ENCODE measurements around the gene UTP25. TPM values are rescaled to one million over a fixed set of nuclear protein-coding genes. Genes with fewer than 3 reads are reported as not detected.
A peak's percentile ranks its signal among the peaks of the same experiment; 100 is the strongest.

UTP25 gene
- total and polyA plus RNA-seq, 2 donors (not counting 3 experiments of a cell fraction or from before 2014, with no cell fraction given): 6.6 to 11.7 TPM

DNA sequence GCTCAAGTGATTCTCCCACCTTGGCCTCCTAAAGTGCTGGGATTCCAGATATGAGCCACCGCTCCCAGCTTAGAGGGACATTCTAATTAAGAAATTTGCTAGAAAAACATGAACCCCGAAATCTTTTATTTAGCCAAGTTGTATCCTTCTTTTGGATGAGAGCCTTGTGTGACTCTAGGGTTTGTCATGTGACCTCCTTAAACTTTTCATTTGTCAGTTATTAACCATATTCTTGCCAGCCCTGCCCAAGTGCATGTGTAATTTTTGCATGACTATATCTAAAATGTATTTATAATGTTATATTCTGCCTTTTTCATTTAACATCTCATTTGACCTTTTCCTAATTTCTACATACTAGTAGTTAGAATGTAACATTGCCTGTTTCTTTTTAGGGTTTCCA is 1.9 kb downstream of the UTP25 start:
- dilution Hi-C loops (cut with MboI; ENCODE audit: extremely low pct_ligation_motif_present, low sequenced_read_pairs): loop anchor here (25.0 kb wide), 1 partner anchor 533 kb away; no protein-coding TSS in a partner anchor
- peaks cover 14% of the 10 kb centered on the region for H3K79me2 ChIP-seq (ENCODE audit: control insufficient read depth, insufficient read depth, low read length)
- H3K9me1 ChIP-seq (replicated peaks; ENCODE audit: control insufficient read depth, extremely low read depth, insufficient read depth, low read length): no peaks in the 10 kb centered on the region
- H3K9ac ChIP-seq (replicated peaks; ENCODE audit: extremely low read depth, insufficient read depth, low read length): no peak overlapping the region
- DNase-seq (ENCODE audit: low read depth, low spot score): no peak
- H3K9me3 ChIP-seq (replicated peaks; ENCODE audit: control insufficient read depth, insufficient read depth, low read length): no peaks in the 10 kb centered on the region
- H3K4me1 ChIP-seq (ENCODE audit: control insufficient read depth, extremely low read depth, insufficient read depth, low read length): peaks cover 41% of the 10 kb centered on the region
- BruUV-seq (replicated peaks): no TSS peak
- peak overlapping the region; percentile 45 for H3K4me2 ChIP-seq (ENCODE audit: insufficient read depth, low read length)
- no peak for FAIRE-seq
- no peak overlapping the region for H2AFZ ChIP-seq (ENCODE audit: low read depth, low read length)
- H3K27ac ChIP-seq (ENCODE audit: insufficient read depth, low read depth, low read length): no peak overlapping the region
- no peaks in the 10 kb centered on the region for H4K20me1 ChIP-seq (replicated peaks; ENCODE audit: control insufficient read depth, extremely low read depth, insufficient read depth, low read length)
- H3K36me3 ChIP-seq (ENCODE audit: control insufficient read depth in 2 of 2, extremely low read depth in 1 of 2, insufficient read depth in 2 of 2, low read length in 2 of 2): peaks cover 8 to 11% of the 10 kb centered on the region in 2 experiments
- ChIA-PET CTCF (interaction anchor here (0.7 to 1.1 kb wide), 3 partner anchors 9 to 21 kb away, joined by 3 to 5 read pairs (median 3); no protein-coding TSS in a partner anchor), POLR2A (no interaction called here)
- H3K4me3 ChIP-seq (replicated peaks in 1 of 3; ENCODE audit: insufficient read depth in 1 of 3, low read depth in 1 of 3, low read length in 3 of 3): no peak overlapping the region
- TF ChIP-seq MAX (IDR thresholded peaks at IDR 0.05; ENCODE audit: insufficient read depth, insufficient read length) (no peak), EZH2 (IDR thresholded peaks at IDR 0.05; ENCODE audit: borderline replicate concordance, low read depth, low read length, severe bottlenecking) (no peak), POLR2AphosphoS5 (IDR thresholded peaks at IDR 0.05; ENCODE audit: insufficient read depth, low read depth, low read length) (no peak), POLR2A (IDR thresholded peaks at IDR 0.05; ENCODE audit: low read depth, low read length) (no peak), GATA2 (IDR thresholded peaks at IDR 0.05; ENCODE audit: insufficient read depth, insufficient read length, low read depth, low read length) (no peak), JUN (IDR thresholded peaks at IDR 0.05; ENCODE audit: borderline replicate concordance, insufficient read depth, insufficient read length, low read depth) (no peak), CTCF (IDR thresholded peaks at IDR 0.05; ENCODE audit: extremely low read depth in 1 of 2, insufficient read depth in 1 of 2, low read depth in 1 of 2, low read length in 2 of 2) (no peak), FOS (IDR thresholded peaks at IDR 0.05; ENCODE audit: borderline replicate concordance, insufficient read depth, low read length) (no peak), MYC (IDR thresholded peaks at IDR 0.05; ENCODE audit: low read depth, low read length) (no peak)
- no peaks in the 10 kb centered on the region for H3K27me3 ChIP-seq (ENCODE audit: control insufficient read depth in 2 of 2, insufficient read depth in 2 of 2, low read length in 2 of 2)
- intact Hi-C loops (cut with micrococcal nuclease): no loop called here

Measured in endothelial cell of umbilical vein (primary cell).